ENCODE measurements around the gene KRT7.

KRT7 gene

DNA sequence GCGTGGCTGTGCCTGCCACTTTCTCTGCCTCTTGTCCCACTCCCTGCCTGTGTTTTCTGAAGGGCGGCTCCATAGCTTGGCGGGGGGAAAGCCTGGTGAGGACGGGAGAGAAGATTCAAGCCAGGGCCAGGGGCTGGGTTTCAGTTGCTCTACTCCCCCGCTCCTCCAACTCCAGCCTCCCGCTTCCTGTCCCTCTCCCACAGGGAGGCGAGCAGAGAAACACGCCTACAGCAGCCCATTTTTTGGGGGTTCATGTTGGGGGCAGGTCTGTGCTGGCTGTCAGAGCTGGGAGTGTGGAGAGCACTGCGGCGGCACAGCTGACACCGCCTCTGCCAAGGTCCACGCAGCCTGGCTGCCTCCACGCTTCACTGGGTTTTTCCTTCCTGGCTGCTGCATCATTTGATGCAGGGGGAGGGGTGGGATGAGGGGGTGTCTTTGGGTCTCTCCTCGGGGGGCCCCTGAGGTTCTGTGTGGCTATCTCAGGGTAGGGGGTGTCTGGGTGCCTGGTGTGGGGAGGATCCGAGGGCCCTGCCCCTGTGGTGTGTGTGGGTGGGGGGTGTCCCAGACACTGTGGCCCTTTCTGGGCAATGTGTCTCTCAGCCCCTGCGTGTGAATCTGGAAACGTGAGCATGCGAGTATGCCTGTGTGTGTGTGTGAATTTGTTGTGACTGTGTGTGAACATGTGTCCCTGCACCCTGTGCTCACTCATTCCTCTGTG is 30.5 kb upstream of the KRT7 start:
- Histone ChIP-seq H3K9ac (ENCODE audit: low read depth, low read length, poor library complexity, severe bottlenecking) (no peak overlapping the region), H3K9me2 (replicated peaks; ENCODE audit: low read depth, low read length) (no peaks in the 10 kb centered on the region), H3F3A (ENCODE audit: low read depth) (no peaks in the 10 kb centered on the region), H3K9me3 (ENCODE audit: insufficient read depth, low read depth, low read length) (no peaks in the 10 kb centered on the region), H2AFZ (ENCODE audit: low read length) (no peak overlapping the region), H3K4me3 (ENCODE audit: low read length, poor library complexity, severe bottlenecking) (no peak overlapping the region), H3K4me2 (ENCODE audit: low read depth, low read length, poor library complexity, severe bottlenecking) (no peak overlapping the region), H4K20me1 (ENCODE audit: insufficient read depth, low read length, poor library complexity, severe bottlenecking) (no peaks in the 10 kb centered on the region), H3K79me2 (ENCODE audit: insufficient read depth, low read length) (no peaks in the 10 kb centered on the region), H3K36me3 (ENCODE audit: insufficient read depth, low read length) (no peaks in the 10 kb centered on the region), H3K27me3 (ENCODE audit: insufficient read depth, low read length, poor library complexity, severe bottlenecking) (no peaks in the 10 kb centered on the region), H3K4me1 (ENCODE audit: insufficient read depth, low read length, poor library complexity, severe bottlenecking) (no peaks in the 10 kb centered on the region)
- TF ChIP-seq EZH2phosphoT487 (IDR thresholded peaks at IDR 0.05; ENCODE audit: borderline replicate concordance) (no peak), CTCF (conservative IDR thresholded peaks at IDR 0.05; ENCODE audit: low read length) (no peak)

- Histone ChIP-seq H3K4me2 (ENCODE audit: low read depth, low read length, poor library complexity, severe bottlenecking) (no peak overlapping the region), H3K9ac (ENCODE audit: low read depth, low read length, poor library complexity, severe bottlenecking) (no peak overlapping the region), H3K27me3 (ENCODE audit: insufficient read depth, low read length, poor library complexity, severe bottlenecking) (no peaks in the 10 kb centered on the region), H4K20me1 (ENCODE audit: insufficient read depth, low read length, poor library complexity, severe bottlenecking) (no peaks in the 10 kb centered on the region), H3K36me3 (ENCODE audit: insufficient read depth, low read length) (no peaks in the 10 kb centered on the region), H3K4me3 (ENCODE audit: low read length, poor library complexity, severe bottlenecking) (no peak overlapping the region), H3K79me2 (ENCODE audit: insufficient read depth, low read length) (no peaks in the 10 kb centered on the region), H2AFZ (ENCODE audit: low read length) (no peak overlapping the region), H3K4me1 (ENCODE audit: insufficient read depth, low read length, poor library complexity, severe bottlenecking) (no peaks in the 10 kb centered on the region), H3K9me2 (replicated peaks; ENCODE audit: low read depth, low read length) (no peaks in the 10 kb centered on the region), H3F3A (ENCODE audit: low read depth) (no peaks in the 10 kb centered on the region), H3K9me3 (ENCODE audit: insufficient read depth, low read depth, low read length) (no peaks in the 10 kb centered on the region)
- TF ChIP-seq CTCF (conservative IDR thresholded peaks at IDR 0.05; ENCODE audit: low read length), result no peak
- no peak for TF ChIP-seq EZH2phosphoT487 (IDR thresholded peaks at IDR 0.05; ENCODE audit: borderline replicate concordance)
Measured at GRCh38 chr12:52203079-52203921, 29.7 kb upstream of the KRT7 start.

GRCh38 chr12:52204095-52204930 is 28.7 kb upstream of the KRT7 start:
- H3K36me3 ChIP-seq (ENCODE audit: insufficient read depth, low read length), result no peaks in the 10 kb centered on the region
- H3K4me1 ChIP-seq (ENCODE audit: insufficient read depth, low read length, poor library complexity, severe bottlenecking), result no peaks in the 10 kb centered on the region
- TF ChIP-seq CTCF (conservative IDR thresholded peaks at IDR 0.05; ENCODE audit: low read length), result no peak
- TF ChIP-seq EZH2phosphoT487 (IDR thresholded peaks at IDR 0.05; ENCODE audit: borderline replicate concordance), result no peak
- H2AFZ ChIP-seq (ENCODE audit: low read length), result no peak overlapping the region
- no peaks in the 10 kb centered on the region for H3F3A ChIP-seq (ENCODE audit: low read depth)
- no peaks in the 10 kb centered on the region for H3K9me2 ChIP-seq (replicated peaks; ENCODE audit: low read depth, low read length)
- H3K4me2 ChIP-seq (ENCODE audit: low read depth, low read length, poor library complexity, severe bottlenecking), result no peak overlapping the region
- H4K20me1 ChIP-seq (ENCODE audit: insufficient read depth, low read length, poor library complexity, severe bottlenecking), result no peaks in the 10 kb centered on the region
- no peak overlapping the region for H3K9ac ChIP-seq (ENCODE audit: low read depth, low read length, poor library complexity, severe bottlenecking)
- no peaks in the 10 kb centered on the region for H3K9me3 ChIP-seq (ENCODE audit: insufficient read depth, low read depth, low read length)
- no peak overlapping the region for H3K4me3 ChIP-seq (ENCODE audit: low read length, poor library complexity, severe bottlenecking)
- no peaks in the 10 kb centered on the region for H3K79me2 ChIP-seq (ENCODE audit: insufficient read depth, low read length)
- no peaks in the 10 kb centered on the region for H3K27me3 ChIP-seq (ENCODE audit: insufficient read depth, low read length, poor library complexity, severe bottlenecking)

Measured in Loucy (cell line).